Measurements from ENCODE around the gene RDX.
"Not testable (repeated sequence)": the region's sequence is repeated elsewhere in the genome, so short reads cannot be mapped to it uniquely, and the experiment has no call there.

Gene RDX

GRCh38 chr11:110312670-110313069 lies 16.3 kb upstream of the RDX start:
- Histone ChIP-seq H3K4me1 (peaks cover 4 to 14% (median 7%) of the 10 kb centered on the region in 10 experiments), H4K20me1 (no peaks in the 10 kb centered on the region), H3K4me2 (no peak overlapping the region; a peak in 1 of 22 replicates), H3K36me3 (no peaks in the 10 kb centered on the region), H3K9me3 (replicated peaks in 1 of 11) (no peaks in the 10 kb centered on the region), H3K27ac (peak overlapping the region in 2 of 11 experiments; percentile 2 to 38; a peak in 1 of 22 replicates), H3K9ac (no peak overlapping the region), H3K4me3 (no peak overlapping the region), H3K27me3 (no peaks in the 10 kb centered on the region)
- no peak for TF ChIP-seq Cebpa-rat (IDR thresholded peaks at IDR 0.05)

GRCh38 chr11:110311783-110312579 lies 15.6 kb upstream of the RDX start:
- Histone ChIP-seq H3K9me3 (replicated peaks in 1 of 11) (no peaks in the 10 kb centered on the region), H3K27me3 (no peaks in the 10 kb centered on the region), H3K4me1 (peaks cover 0 to 8% (median under 1%) of the 10 kb centered on the region in 10 experiments; a peak in 6 of 20 replicates), H3K27ac (peak overlapping the region in 2 of 11 experiments; percentile 2 to 38; a peak in 1 of 22 replicates), H3K4me3 (no peak overlapping the region), H3K9ac (no peak overlapping the region), H4K20me1 (no peaks in the 10 kb centered on the region), H3K4me2 (peak overlapping the region in 1 of 11 experiments; percentile 37; a peak in 2 of 22 replicates), H3K36me3 (no peaks in the 10 kb centered on the region)
- TF ChIP-seq Cebpa-rat (IDR thresholded peaks at IDR 0.05): no peak

- no peaks in the 10 kb centered on the region for H3K36me3 ChIP-seq
- no peak for TF ChIP-seq Cebpa-rat (IDR thresholded peaks at IDR 0.05)
- no peak overlapping the region for H3K9ac ChIP-seq
- peaks cover 0 to 6% (median 0%) of the 10 kb centered on the region in 10 experiments; a peak in 4 of 20 replicates for H3K4me1 ChIP-seq
- H3K27ac ChIP-seq: no peak overlapping the region
- H3K4me3 ChIP-seq: no peak overlapping the region
- H4K20me1 ChIP-seq: no peaks in the 10 kb centered on the region
- H3K9me3 ChIP-seq (replicated peaks in 1 of 11): no peaks in the 10 kb centered on the region
- H3K27me3 ChIP-seq: no peaks in the 10 kb centered on the region
- no peak overlapping the region for H3K4me2 ChIP-seq
Observed at GRCh38 chr11:110308071-110308470, 11.7 kb upstream of the RDX start.

- not testable (repeated sequence) for H3K27me3 ChIP-seq; H3K9ac ChIP-seq; H3K4me3 ChIP-seq; H3K27ac ChIP-seq; H3K9me3 ChIP-seq (replicated peaks in 1 of 11); H3K4me2 ChIP-seq; H4K20me1 ChIP-seq; H3K4me1 ChIP-seq; H3K36me3 ChIP-seq
Observed at GRCh38 chr11:110306019-110306388, 9.6 kb upstream of the RDX start.

- Histone ChIP-seq H3K4me2 (no peak overlapping the region), H3K9me3 (replicated peaks in 1 of 11) (peaks cover 0 to 9% (median 0%) of the 10 kb centered on the region in 11 experiments; a peak in 3 of 22 replicates), H3K9ac (no peak overlapping the region), H3K36me3 (no peaks in the 10 kb centered on the region), H3K27me3 (no peaks in the 10 kb centered on the region), H3K4me1 (no peaks in the 10 kb centered on the region), H3K27ac (no peak overlapping the region), H3K4me3 (no peak overlapping the region), H4K20me1 (no peaks in the 10 kb centered on the region)
- TF ChIP-seq Cebpa-rat (IDR thresholded peaks at IDR 0.05): no peak
Observed at GRCh38 chr11:110305169-110306018, 9.0 kb upstream of the RDX start.

GRCh38 chr11:110303414-110303826 lies 7.0 kb upstream of the RDX start:
- no peaks in the 10 kb centered on the region for H3K27me3 ChIP-seq
- H4K20me1 ChIP-seq: no peaks in the 10 kb centered on the region
- no peak overlapping the region for H3K4me2 ChIP-seq
- H3K36me3 ChIP-seq: no peaks in the 10 kb centered on the region
- no peak overlapping the region for H3K27ac ChIP-seq
- no peak overlapping the region for H3K4me3 ChIP-seq
- no peak for TF ChIP-seq Cebpa-rat (IDR thresholded peaks at IDR 0.05)
- H3K9me3 ChIP-seq (replicated peaks in 1 of 11): peaks cover 0 to 9% (median 0%) of the 10 kb centered on the region in 11 experiments; a peak in 4 of 22 replicates
- no peak overlapping the region for H3K9ac ChIP-seq
- peaks cover 0 to 2% (median 0%) of the 10 kb centered on the region in 10 experiments; a peak in 1 of 20 replicates for H3K4me1 ChIP-seq

- no peaks in the 10 kb centered on the region for H4K20me1 ChIP-seq
- H3K4me1 ChIP-seq: peaks cover 0 to 17% (median 12%) of the 10 kb centered on the region in 10 experiments; a peak in 14 of 20 replicates
- no peak overlapping the region for H3K27ac ChIP-seq
- H3K4me2 ChIP-seq: no peak overlapping the region
- TF ChIP-seq Cebpa-rat (IDR thresholded peaks at IDR 0.05): no peak
- no peak overlapping the region for H3K4me3 ChIP-seq
- H3K36me3 ChIP-seq: no peaks in the 10 kb centered on the region
- H3K9me3 ChIP-seq (replicated peaks in 1 of 11): peaks cover 0 to 9% (median 0%) of the 10 kb centered on the region in 11 experiments; a peak in 4 of 22 replicates
- H3K27me3 ChIP-seq: no peaks in the 10 kb centered on the region
- no peak overlapping the region for H3K9ac ChIP-seq
Observed at GRCh38 chr11:110301577-110301976, 5.2 kb upstream of the RDX start.

GRCh38 chr11:110301032-110301431 lies 4.6 kb upstream of the RDX start:
- Histone ChIP-seq H4K20me1 (no peaks in the 10 kb centered on the region), H3K36me3 (no peaks in the 10 kb centered on the region), H3K9me3 (replicated peaks in 1 of 11) (peaks cover 0 to 9% (median 0%) of the 10 kb centered on the region in 11 experiments; a peak in 4 of 22 replicates), H3K4me2 (no peak overlapping the region), H3K27me3 (no peaks in the 10 kb centered on the region), H3K4me1 (peaks cover 0 to 17% (median 12%) of the 10 kb centered on the region in 10 experiments; a peak in 14 of 20 replicates), H3K27ac (no peak overlapping the region), H3K9ac (no peak overlapping the region), H3K4me3 (no peak overlapping the region)
- TF ChIP-seq Cebpa-rat (IDR thresholded peaks at IDR 0.05): no peak
